M059J (cell line): ENCODE data around the gene CLSTN2. TPM values are rescaled to one million over a fixed set of nuclear protein-coding genes. Genes with fewer than 3 reads are reported as not detected.

ENCODE experiments used
- DNase-seq: peaks from one replicate; pipeline ENCODE4 v3.0.0-alpha.2; 2012; ENCODE audit warnings: low read depth
- total RNA-seq: library from RNA; depleted of rRNA; stranded (reverse); fragments of >200 nt; shearing (Covaris generic); gene quantifications from 2 replicates; pipeline ENCODE4 v1.2.3, GENCODE V29; 2014

CLSTN2 gene
- total RNA-seq, 1 experiment from 2014 or later, result 7.6 TPM

GRCh38 chr3:140336465-140336864, 401.5 kb downstream of the CLSTN2 start:
- no peak for DNase-seq

GRCh38 chr3:140338916-140339315, 403.9 kb downstream of the CLSTN2 start:
- no peak for DNase-seq

- no peak for DNase-seq
These were observed 406.2 kb downstream of the CLSTN2 start for GRCh38 chr3:140341203-140341602.

DNA sequence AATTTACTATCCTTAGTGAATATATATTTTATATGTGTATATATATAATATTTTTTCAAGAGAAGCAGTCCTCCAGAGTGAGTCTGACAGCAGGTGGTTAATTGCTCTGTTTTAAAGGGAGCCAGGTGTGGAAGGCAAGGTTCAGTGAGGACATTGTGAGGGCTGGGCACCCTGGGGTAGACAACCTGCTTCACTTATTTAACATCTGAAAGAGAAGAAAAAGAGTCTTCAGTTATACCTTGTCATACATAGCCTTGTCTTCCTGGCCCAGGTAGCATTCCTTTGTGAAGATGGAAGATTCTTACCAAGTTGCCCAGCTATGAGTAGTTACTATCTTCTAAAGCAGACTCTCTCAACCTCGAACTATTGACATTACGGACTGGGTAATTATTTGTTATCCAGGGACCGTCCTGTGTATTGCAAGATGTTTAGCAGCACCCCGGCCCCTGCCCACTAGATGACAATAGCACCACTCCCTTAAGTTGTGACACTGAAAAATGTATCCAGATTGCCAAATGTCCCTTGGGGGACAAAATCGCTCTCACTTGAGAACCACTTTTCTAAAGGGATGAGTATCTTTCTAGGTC, 406.9 kb downstream of the CLSTN2 start:
- no peak for DNase-seq

- peak; percentile 96 for DNase-seq
These were observed 407.7 kb downstream of the CLSTN2 start for GRCh38 chr3:140342668-140343067.

- DNase-seq, result no peak
These were observed 408.5 kb downstream of the CLSTN2 start for GRCh38 chr3:140343211-140344081.

- DNase-seq, result no peak
These were observed 409.1 kb downstream of the CLSTN2 start for GRCh38 chr3:140344082-140344454.

- peak; percentile 18 for DNase-seq
These were observed 409.7 kb downstream of the CLSTN2 start for GRCh38 chr3:140344601-140345205.

GRCh38 chr3:140347151-140347550, 412.2 kb downstream of the CLSTN2 start:
- DNase-seq, result no peak

GRCh38 chr3:140349938-140350337, 415.0 kb downstream of the CLSTN2 start:
- no peak for DNase-seq

DNA sequence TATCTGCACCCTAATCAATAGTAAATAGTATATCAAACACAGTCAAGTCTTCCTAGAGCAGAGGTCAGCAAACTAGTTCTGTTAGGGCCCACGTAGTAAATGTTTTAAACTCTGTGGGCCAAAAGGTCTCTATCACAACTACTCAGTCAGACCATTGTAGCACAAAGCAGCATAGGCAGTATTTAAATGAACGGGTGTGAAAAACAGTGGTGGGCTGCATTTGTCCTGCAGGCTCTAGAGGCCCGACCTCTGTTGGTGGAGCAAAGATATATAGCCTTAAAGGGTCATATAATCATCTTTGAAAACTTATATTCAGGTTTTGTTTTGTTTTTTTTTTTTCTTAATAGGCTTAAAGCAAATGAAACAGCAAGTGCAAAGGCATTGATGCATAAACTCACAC, 416.5 kb downstream of the CLSTN2 start:
- no peak for DNase-seq

- no peak for DNase-seq
These were observed 420.5 kb downstream of the CLSTN2 start for GRCh38 chr3:140355481-140355880.

DNA sequence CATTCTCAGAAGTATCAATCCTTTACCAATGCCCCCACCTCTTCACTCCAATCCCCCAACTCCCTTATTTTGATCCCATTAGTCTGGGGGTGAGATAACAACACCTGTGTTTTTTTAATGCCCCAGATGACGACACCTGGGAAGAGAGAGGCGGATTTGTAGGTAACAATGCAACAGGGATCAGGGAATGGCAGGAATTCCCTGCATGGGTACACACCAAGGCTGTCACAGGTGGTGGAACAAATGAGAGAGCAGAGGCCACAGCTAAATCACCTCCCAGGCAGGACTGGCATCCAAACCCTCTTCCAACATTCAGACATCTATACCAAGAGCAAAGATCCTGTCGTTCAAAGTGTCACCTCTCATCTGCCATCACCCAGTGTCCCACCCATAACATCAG, 423.7 kb downstream of the CLSTN2 start:
- DNase-seq, result no peak

GRCh38 chr3:140359233-140359995, 424.4 kb downstream of the CLSTN2 start:
- DNase-seq, result no peak

DNA sequence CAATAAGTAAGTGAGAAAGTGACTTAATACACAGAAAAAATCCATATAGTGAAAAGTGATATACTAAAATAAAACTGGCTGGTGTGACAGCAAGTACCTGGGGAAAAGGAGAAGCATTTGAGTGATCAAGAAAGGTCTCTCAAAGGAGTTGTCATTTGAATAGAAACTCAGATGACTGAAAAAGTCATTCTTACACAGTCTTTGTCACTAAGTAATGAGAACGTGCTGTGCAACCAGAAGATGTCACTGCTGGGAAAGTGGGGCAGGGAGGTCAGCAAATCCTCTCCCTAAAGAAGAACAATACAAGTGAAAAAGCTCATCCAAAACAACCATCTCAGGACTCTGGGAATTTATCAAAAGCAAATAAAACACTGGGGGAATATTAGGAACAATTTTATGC, 425.3 kb downstream of the CLSTN2 start:
- no peak for DNase-seq

- DNase-seq, result peak; percentile 42
These were observed 428.8 kb downstream of the CLSTN2 start for GRCh38 chr3:140363801-140364200.

DNA sequence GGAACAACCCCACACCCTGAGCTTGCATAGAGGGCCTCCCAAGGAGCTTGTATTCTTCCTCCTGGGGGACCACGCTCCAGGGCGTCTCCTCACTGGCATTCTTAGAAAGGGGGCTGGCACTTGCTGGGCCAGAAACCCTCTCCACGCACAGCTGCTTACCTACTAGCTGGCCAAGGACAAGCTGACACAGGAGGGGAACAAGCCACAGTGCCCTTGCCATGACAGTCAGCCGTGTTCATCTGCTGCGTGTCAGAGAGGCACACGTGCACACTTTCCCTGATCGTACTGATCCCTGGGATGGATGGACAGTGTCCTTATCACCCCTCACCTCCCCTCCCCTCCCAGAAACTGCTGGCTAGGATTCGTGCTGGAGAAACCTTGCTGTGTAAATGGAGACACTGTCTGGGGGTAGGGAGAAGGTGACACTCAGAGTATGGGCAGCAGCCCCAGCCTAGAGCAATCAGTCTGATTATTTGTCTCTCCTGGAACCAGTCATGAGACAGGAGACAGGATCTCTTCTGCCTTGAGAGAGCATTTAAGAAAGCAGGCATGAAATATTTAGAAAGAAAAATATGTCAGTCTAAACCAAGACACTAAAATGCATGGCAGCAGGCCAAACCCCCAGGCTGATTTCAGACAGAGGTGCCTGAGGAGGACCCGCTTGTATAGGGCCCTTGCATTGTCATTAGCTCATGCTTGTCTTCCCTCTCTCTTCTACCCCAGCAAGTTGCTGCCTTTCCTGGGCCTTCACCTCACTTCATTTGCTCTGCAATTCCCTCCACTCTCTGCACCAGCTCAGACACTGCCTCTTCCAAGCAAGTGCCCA, 431.1 kb downstream of the CLSTN2 start:
- peak; percentile 25 for DNase-seq

- no peak for DNase-seq
These were observed 433.3 kb downstream of the CLSTN2 start for GRCh38 chr3:140368223-140368811.

DNA sequence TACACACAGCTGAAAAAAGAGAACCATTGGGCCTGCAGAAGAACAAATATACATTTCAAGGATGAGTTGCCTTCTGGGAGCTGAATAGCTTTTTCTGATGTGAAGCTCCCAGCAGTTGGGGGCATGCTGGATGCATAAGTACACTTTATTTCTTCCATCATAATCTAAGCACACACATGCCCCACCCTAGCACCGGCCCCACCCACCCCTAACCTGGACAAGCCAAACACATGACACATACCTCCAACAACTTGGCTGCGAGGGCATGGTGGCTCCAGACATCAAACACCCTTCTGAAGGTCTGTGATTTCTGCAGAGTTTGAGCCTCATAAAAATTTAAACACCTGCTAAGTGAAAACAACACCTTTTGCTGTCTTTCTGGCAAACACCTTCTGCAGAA, 435.7 kb downstream of the CLSTN2 start:
- no peak for DNase-seq

DNA sequence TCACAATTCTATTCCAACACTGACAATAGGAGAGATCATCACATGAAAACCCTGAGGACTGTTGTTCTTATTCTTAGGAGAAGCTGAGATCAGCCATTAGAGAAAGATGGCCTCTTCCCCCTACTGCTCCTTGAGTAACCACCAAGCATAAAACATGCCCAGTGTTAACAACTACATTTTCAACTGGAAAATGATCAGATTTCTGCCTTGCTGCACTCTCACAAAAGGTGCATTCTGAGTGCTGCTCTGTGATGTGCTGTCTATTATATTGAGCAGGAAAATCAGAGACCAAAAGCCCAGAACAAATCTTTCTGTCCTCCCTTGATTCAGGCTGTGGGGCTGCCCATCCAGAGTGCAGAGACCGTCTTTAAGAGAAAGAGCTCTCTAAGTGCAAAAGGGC, 438.2 kb downstream of the CLSTN2 start:
- no peak for DNase-seq

DNA sequence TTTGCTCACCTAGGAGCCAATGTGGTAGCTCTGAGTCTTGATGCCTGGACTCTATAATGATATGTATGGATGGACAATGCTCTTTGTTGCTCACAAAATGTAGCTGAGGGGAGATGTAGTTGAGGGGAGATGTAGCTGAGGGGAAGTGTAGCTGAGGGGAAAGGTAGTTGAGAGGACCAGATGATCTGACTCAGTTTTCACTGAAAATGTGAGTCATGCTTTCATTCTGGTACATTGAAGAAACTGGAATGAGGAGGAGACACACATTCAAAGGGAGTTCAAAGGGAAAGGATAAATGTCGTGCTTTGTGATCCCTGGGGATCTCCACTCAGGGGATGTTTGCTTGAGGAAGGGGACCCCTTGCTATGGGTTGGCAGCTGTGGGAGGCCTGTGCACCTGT, 440.0 kb downstream of the CLSTN2 start:
- DNase-seq, result no peak
